BE2C (cell line): Measurements from ENCODE around the gene CEP250.

ENCODE experiments used
- DNase-seq: peaks from one replicate; pipeline ENCODE4 v3.0.0-alpha.2; 2020
- H3K27me3 ChIP-seq: fragments of 250-450 bp; sonication (Bioruptor Pico); 2 replicates; pipeline ENCODE4 v1.5.1; 2020; ENCODE audit warnings: mild to moderate bottlenecking
- H3K36me3 ChIP-seq: fragments of 250-450 bp; sonication (Bioruptor Pico); 2 replicates; pipeline ENCODE4 v1.5.1; 2020; ENCODE audit warnings: mild to moderate bottlenecking
- H3K4me1 ChIP-seq: fragments of 250-450 bp; sonication (Bioruptor Pico); 2 replicates; pipeline ENCODE4 v1.5.1; 2020
- H3K4me3 ChIP-seq: 2 replicates; pipeline ENCODE4 v1.5.1; 2011; ENCODE audit warnings: low read depth, low read length
- H3K9me3 ChIP-seq: fragments of 250-450 bp; sonication (Bioruptor Pico); 2 replicates; pipeline ENCODE4 v1.5.1; 2020
- CTCF ChIP-seq: IDR thresholded peaks from 2 replicates; pipeline ENCODE4 v1.5.1; 2012; ENCODE audit warnings: mild to moderate bottlenecking, low read depth, low read length

Gene CEP250

GRCh38 chr20:35562541-35563110 lies 107.2 kb downstream of the CEP250 start:
- no peaks in the 10 kb centered on the region for H3K4me1 ChIP-seq
- no peak for TF ChIP-seq CTCF
- H3K9me3 ChIP-seq, result no peaks in the 10 kb centered on the region
- H3K36me3 ChIP-seq, result 0 out of 2 replicates have a peak, but pooled peaks cover under 1% of the 10 kb centered on the region
- no peak for DNase-seq
- H3K4me3 ChIP-seq, result no peak overlapping the region
- no peaks in the 10 kb centered on the region for H3K27me3 ChIP-seq

GRCh38 chr20:35563834-35564233 lies 108.4 kb downstream of the CEP250 start:
- Histone ChIP-seq H3K4me3 (no peak overlapping the region), H3K4me1 (no peaks in the 10 kb centered on the region), H3K36me3 (no peaks in the 10 kb centered on the region), H3K9me3 (no peaks in the 10 kb centered on the region), H3K27me3 (no peaks in the 10 kb centered on the region)
- DNase-seq, result no peak
- TF ChIP-seq CTCF, result no peak

GRCh38 chr20:35564905-35565304 lies 109.5 kb downstream of the CEP250 start:
- Histone ChIP-seq H3K4me1 (no peaks in the 10 kb centered on the region), H3K27me3 (no peaks in the 10 kb centered on the region), H3K4me3 (no peak overlapping the region), H3K9me3 (no peaks in the 10 kb centered on the region), H3K36me3 (no peaks in the 10 kb centered on the region)
- DNase-seq, result no peak
- TF ChIP-seq CTCF, result no peak

GRCh38 chr20:35568645-35569044 lies 113.2 kb downstream of the CEP250 start:
- no peaks in the 10 kb centered on the region for H3K4me1 ChIP-seq
- DNase-seq, result no peak

More at GRCh38 chr20:35568645-35569044, 113.2 kb downstream of the CEP250 start:
- H3K9me3 ChIP-seq, result 0 out of 2 replicates have a peak, but pooled peaks cover 2% of the 10 kb centered on the region
- no peak overlapping the region for H3K4me3 ChIP-seq
- H3K27me3 ChIP-seq, result no peaks in the 10 kb centered on the region
- H3K36me3 ChIP-seq, result no peaks in the 10 kb centered on the region
- TF ChIP-seq CTCF, result peak; percentile 52
